Central memory CD4-positive, alpha-beta T cell (primary cell): ENCODE measurements around the gene UBE2E1.
"Not testable (repeated sequence)": the region's sequence is repeated elsewhere in the genome, so short reads cannot be mapped to it uniquely, and the experiment has no call there.

Experiments used
- DNase-seq: peaks from one replicate; pipeline ENCODE4 v3.0.0; 2022

UBE2E1 gene

DNA sequence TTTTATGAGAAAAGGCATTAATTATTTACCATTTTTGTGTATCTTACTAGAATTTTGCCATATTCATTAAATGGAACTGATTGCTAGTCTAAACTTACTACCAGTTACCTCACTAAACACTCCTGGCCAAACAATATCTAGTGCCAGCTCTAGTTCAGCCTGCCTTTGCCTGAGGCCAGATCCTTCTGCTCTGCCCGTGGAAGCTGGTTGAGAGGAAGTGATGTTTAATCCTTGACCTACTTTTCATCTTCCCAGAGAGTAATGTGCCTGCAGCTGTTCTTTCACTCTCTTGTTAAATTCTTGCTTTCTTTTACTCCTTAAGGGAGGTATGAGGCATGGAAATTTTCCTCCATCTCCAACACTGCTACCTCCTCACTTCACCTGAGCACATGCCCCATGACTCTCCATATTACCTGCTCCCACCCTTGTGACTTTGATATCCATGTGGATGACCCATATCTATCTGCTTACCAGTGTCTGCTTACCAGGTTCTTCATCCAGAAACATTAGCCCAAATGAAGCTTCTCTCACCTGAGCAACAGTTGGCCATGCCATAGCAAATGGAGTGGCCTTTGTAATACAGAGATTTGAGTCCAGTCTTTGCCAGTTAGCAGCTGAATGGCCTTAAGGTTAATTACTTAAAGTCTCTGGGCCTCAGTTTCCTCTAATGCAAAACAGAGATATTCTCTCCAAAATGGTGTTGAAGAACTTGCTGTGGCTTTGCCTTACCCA lies 53.4 kb downstream of the UBE2E1 start:
- DNase-seq = no peak

DNA sequence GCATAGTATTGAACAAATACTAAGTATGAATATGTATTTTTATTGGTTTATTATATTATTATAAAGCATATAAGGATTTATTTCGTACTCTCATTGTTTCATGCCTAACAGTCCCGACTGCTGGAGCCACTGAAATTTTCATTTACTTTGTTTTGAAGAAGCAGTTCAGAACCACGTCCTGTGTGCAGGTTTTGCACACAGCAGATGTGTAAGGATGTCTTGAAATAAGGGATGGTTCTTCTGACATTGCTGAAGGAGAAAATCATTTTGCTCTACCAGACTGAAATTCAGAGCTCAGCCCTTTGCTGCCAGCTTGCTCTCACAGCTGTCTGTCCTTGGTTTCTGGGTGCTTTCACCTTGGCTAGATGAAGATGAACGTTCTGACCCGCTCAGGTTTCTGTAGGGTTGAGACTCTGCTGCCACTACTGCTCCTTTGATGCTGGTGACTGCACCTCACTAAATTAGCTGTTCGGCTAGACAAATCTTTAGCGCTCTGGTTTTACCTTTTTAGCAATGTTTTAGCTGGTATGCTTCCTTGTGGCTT lies 54.2 kb downstream of the UBE2E1 start:
- no peak for DNase-seq

DNA sequence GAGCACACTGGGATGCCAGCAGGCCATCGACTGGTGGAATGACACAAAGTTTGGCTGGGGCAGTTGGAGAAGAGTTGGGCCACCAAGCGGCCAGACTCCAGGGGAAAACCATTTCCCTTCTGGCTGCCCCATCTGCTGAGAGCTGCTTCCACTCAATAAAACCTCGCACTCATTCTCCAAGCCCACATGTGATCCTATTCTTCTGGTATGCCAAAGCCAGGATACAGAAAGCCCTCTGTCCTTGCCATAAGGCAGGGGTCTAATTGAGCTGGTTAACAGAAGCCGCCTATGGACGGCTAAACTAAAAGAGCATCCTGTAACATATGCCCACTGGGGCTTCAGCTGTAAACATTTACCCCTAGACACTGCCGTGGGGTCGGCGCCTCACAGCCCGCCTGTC lies 55.9 kb downstream of the UBE2E1 start:
- DNase-seq = no peak

DNA sequence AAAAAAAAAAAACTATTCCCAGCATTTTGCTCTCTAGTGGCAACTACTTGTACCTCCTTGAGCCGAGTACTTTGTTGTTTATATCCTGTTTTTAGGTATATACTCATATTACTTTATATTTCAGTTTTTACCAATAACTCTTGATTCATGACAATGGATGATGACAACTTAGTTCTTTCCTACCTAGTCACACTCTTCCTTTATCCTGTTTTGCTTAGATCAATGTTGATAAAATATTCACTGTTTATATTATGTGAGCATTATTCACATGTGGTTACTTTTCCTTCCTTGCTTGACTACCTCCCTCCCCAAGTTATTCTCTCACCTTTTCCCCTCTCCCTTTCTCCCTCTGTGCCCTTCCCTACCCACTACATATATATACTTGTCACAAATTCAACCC lies 57.3 kb downstream of the UBE2E1 start:
- no peak for DNase-seq

DNA sequence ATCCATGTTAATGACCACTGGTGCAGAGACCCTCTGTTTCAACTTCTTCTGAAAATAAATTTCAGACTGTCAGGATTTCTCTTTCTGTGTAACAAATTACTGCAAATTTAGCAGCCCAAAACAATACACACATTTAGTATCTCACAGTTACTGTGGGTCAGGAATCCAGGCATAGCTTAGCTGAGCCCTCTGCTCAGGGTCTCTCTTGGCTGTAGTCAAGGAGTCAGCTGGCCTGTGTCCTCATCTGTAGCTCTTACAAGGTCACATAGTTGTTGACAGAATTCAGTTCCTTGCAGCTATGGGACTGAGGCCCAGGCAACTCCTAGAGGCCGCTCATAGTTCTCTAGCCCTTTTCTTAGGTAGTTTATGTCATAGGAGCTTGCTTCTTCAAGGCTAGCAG lies 59.2 kb downstream of the UBE2E1 start:
- DNase-seq = no peak

DNA sequence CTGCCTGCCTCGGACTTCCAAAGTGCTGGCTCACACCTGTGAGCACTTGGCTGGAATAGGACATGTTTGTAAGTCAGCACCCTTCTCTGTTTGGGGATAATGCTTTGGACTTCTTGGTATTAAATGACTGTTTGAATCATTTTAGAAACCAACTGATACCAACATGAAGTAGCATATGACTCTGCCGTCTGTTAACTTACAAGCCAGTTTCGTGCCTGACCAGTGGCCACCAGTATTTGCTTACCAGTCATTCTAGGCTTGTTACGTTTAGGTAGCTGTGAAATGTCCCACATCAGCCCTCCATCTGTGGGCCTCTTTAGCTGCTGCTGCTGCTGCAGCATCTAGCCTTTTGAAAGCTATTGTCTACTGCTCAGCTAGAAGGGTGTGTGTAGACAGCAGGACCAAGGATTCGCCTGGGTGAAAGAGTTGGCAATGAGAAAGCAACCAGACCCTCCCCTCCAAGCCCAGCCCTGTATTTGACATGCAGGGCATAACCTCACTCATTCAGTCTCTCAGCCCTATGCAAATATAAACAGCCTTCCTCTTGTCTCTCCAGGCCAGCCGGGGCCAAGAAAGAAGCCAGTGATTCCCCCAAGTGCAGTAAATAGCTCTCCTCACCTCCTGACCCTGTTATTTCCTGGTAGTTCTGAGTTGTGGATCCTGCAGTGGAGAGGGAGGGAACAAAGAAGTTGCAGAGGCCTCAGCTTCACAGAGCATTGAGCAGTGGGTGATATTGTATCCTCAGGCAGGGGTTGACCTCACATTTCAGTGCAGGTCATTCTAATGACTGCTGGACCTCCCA lies 60.0 kb downstream of the UBE2E1 start:
- DNase-seq = no peak

DNA sequence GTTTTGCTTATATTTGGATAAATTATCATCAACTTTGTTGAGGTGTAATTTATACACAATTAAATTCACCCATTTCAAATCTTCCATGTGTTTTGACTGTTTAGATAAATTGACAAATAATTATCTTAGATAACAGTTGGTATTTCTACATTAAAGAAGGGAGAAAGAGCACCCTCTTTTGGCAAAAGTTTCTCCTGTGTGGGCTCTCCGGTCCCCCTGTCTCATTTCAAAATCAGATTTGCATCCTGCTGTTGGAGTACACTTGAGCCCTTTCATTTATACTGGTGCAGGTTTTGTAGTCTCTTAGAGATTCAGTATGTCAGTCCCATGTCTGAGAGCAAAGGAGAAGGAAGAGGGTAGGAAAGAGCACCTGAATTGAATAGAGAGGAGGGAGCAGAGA lies 61.6 kb downstream of the UBE2E1 start:
- DNase-seq = no peak

DNA sequence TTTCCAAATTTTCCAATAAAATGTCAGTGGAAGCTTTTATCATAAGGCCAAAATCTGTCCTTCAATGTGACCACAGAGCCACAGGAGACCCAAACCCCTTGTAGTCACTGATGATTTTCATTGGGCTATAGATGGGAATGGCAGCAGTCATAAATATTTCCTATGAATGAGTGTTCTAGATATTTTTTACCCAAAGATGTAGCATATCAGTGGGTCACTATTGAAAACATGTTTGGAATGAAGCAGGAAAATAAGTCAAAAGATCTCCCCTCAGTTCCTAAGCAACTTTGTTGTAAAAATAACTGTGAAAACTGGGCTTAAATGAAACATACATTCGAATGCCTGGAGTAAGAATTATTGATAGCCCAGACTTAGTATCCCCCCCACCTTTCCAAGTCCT lies 62.1 kb downstream of the UBE2E1 start:
- DNase-seq = no peak

DNA sequence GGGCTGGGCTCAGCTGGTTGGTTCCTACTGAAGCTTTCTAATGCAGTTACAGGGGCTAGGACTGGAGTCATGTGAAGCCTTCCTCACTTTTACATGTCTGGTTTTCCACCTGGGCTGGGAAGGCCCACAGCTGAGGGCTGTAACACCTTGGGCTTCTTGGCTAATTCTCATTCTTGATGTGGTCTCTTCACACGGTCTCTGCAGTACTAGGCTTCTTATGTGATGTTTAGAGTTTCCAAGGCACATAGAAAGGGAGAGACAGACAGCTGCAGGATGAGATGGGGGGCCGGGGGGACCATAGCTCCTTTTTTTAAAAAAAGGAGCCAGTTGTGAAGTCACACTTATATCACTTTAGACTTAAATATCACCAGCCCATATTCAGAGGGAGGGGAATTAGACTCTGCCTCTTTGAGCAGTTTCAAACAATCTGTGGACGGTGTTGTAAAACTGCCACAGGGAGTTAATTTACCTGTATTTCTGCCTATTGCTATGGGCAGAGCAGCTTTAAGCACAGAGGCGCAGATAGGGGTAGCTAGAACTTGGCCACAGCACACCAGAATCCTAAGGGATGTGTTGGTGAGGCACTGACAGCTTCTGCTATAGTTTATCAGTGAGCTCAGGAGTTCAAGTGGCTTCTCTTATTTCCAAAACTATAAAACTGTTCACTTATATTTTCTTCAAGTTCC lies 64.4 kb downstream of the UBE2E1 start:
- no peak for DNase-seq

DNA sequence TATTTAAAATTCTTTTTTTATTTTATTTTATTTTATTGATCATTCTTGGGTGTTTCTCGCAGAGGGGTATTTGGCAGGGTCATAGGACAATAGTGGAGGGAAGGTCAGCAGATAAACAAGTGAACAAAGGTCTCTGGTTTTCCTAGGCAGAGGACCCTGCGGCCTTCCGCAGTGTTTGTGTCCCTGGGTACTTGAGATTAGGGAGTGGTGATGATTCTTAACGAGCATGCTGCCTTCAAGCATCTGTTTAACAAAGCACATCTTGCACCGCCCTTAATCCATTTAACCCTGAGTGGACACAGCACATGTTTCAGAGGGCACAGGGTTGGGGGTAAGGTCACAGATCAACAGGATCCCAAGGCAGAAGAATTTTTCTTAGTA lies 64.9 kb downstream of the UBE2E1 start:
- not testable (repeated sequence) for DNase-seq

DNA sequence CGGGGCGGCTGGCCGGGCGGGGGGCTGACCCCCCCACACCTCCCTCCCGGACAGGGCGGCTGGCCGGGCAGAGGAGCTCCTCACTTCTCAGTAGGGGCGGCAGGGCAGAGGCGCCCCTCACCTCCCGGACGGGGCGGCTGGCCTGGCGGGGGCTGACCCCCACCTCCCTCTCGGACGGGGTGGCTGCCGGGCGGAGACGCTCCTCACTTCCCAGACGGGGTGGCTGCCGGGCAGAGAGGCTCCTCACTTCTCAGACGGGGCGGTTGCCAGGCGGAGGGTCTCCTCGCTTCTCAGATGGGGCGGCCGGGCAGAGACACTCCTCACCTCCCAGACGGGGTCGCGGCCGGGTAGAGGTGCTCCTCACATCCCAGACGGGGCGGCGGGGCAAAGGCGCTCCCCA lies 65.6 kb downstream of the UBE2E1 start:
- DNase-seq = not testable (repeated sequence)

DNA sequence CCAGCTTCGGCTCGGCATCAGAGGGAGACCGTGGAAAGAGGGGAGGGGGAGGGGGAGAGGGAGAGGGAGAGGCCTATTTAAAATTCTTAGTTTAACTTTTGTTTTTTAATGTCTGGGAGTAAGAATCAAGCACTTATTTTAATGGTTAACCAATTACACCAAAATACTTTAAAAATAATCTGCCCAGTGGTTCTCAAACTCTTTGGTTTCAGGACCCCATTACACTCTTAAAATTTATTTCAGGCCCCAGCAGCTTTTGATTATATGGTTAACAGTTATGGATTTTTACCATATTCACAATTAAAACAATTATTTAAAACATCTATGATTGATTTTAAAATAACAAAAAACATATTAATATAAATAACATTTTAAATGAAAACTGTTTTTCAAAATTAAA lies 66.6 kb downstream of the UBE2E1 start:
- no peak for DNase-seq

DNA sequence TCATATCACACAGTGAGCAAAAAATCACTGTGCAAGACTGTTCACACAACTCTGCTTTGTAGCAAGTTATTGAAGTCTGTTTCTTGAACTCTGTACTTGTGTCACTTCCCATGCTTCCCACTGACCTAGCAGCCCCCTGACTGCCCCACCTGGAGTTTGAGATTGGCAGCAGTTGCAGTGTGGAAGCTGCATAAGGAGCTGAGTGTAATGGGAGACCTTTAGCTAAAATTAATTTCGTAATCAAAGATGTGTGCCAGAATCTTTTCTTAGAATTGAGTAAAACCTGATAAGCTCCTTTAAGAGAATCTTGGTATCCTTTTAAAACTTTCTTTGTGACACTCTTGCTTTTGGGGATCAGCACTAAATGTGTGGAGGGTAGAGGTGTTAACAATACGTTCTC lies 68.2 kb downstream of the UBE2E1 start:
- DNase-seq = no peak

DNA sequence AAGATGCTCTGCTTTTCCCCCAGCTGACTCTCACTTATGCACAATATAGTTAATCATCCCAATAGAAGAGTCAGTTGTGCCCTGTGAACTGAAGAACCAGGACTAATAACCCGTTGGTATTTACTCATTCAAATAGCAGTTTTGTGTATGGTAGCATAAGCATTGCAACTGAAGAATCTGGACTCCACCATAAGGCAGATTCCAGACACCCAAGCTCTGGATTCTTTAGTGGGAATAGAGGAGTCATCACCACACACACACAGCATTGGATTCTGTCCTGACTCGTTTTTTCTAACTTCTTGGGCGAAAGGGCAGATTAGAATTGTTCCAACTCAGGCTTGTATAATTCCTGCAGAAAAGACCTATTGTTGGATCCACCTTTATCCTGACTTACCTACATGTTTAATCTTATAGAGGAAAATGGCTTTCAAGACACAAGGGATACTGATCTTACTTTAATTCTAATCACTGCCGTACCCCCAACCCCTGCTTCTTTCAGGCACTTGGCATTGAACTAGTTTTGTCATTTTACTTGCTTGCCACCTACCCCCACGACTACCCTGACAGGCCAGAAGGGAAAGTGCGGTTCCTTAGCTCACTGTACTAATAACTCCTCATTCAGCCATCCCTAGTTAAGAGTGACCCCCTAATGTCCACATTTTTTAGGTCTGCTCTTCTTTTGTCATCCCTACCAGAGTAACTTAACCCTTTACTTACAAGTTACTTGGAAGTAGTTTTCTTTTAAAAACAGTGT lies 68.8 kb downstream of the UBE2E1 start:
- DNase-seq = no peak

DNA sequence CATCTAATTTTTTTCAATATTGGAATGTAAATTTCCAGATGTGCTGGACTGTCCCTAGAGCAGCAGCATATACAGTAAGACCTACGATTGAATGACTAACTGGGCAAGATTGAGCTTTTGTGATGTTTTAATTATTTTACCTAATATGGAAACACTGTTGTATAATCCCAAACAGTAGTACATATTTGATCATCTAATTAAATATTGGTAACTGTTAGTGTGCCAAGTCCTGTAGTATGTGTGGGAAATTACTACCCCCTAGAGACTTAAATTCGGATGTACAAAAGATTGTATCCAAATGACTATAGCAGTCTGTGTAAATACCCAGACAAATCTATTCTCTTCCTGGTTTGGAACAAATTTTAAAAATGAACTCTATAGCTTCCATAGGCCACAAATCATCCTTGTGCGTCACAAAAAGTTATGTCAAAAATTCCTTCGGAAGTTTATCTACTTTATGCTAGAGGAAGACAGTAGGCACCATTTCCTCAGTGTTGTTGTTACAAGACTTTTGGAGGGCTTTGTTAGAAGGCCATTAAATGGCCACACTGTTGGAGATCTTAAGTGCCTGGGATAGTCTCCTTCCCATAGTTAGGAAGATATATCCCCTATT lies 69.5 kb downstream of the UBE2E1 start:
- DNase-seq = no peak

DNA sequence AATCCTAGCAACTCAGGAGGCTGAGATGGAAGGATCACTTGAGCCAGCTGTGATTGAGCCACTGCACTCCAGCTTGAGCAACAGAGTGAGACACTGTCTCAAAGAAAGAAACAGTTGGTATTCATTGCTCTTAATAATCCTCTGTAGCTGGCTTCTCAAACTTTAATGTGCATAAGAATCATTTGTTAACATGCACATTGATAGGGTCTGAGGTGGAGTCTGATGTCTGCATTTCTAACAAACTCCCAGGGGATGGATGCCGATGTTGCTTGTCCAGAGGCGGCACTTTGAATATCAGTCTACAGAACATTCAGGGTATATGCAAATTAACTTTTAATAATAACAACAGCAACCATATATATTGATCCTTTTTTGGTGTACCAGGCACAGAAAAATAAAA lies 71.2 kb downstream of the UBE2E1 start:
- DNase-seq = no peak

DNA sequence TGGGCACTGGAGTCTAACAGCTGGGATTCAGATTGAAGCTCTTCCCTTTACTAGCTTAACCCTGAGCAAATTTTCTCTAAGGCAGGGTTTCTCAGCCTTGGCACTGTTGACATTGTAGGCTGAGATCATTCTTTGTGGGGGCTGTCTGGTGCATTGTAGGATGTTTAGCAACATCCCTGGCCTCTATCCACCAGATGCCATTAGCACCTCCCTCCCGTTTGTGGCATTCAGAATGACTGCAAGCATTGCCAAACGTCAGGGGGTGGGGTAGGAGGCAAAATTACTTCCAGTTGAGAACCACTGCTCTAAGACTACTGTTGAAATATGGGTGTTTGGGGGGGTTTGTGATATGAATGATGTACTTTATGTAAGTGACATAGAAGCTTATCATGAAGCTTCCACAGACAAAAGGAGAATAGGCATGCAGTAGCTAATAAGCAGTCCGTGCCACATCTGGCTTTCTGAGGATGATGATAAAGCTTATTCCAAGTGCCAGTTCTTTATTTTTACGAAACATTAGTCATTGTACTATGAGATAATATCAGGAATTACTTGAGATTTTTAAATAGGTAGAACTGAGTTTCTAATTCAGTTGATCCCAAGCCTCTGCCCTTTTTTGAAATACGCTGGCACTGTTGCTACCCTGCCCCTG lies 71.7 kb downstream of the UBE2E1 start:
- no peak for DNase-seq

DNA sequence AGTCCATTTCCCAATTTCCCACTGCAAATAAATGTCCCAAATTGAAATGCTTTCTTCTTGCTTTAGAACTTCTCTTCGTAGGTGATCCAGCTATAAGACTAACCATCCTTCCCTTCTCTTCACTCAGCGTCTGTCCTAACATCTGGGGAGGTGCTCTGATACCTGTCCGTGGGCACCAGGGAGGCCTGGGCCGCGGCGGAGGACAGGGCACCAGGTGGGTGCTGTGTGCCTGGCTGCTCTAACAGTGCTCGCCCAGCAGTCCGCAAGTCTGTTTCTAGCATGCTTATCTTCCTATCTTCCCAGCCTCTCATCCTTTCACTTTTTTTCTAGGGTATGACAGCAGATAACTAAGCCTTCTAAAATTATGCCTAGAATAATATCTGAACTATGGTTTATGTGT lies 73.7 kb downstream of the UBE2E1 start:
- no peak for DNase-seq

DNA sequence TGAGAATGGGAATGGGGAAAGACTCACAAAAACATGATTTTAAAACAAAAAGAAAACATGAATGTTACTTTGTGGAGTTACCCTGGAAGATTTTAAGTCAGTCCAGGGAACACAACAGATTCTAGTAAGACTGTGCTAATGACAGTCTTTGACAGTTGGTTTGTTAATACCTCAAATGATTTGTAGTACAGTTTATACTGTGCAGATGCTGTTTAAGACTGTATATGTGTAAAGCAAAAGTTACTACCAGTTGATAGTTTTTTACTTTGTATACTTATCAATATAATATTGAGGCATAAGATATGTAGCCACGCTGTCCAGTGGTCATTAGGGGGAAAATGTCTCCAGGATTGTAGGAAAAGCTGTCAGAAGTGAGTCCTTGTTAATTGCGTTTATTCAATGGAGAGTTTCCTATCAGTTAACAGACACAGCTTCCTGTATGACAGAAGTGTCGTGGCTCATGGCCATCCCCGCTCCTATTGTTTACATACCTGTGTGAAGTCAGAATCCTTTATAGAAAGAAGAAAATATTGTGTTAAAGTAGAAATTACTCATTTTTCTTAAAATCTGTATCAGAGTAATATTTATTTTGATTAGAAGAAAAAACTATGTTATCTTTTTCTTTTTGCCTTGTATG lies 75.1 kb downstream of the UBE2E1 start:
- DNase-seq = no peak

DNA sequence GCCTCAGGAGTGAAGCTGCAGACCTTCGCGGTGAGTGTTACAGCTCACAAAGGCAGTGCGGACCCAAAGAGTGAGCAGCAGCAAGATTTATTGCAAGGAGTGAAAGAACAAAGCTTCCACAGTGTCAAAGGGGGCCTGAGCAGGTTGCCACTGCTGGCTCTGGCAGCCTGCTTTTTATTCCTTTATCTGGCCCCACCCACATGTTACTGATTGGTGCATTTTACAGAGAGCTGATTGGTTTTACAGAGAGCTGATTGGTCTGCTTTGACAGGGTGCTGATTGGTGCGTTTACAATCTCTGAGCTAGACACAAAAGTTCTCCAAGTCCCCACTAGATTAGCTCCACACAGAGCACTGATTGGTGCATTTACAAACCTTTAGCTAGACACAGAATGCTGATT lies 76.2 kb downstream of the UBE2E1 start:
- not testable (repeated sequence) for DNase-seq

DNA sequence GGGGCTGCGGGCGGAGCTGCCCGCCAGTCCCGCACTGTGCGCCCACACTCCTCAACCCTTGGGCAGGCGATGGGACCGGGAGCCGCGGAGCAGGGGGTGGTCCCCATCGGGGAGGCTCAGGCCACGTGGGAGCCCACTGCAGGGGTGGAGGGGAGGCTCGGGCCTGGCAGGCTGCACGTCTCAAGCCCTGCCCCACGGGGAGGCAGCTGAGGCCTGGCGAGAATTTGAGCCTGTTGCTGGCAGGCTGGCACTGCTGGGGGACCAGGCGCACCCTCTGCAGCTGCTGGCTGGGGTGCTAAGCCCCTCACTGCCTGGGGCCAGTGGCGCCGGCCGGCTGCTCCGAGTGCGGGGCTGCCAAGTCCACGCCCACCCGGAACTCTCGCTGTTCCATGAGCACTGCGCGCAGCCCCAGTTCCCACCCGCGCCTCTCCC lies 76.7 kb downstream of the UBE2E1 start:
- no peak for DNase-seq
